OCI-LY1 (cell line): ENCODE results near the gene DPM2.

Source experiments
- CTCF ChIP-seq: fragments of 200-600 bp; sonication (generic), shearing (Covaris generic); IDR thresholded peaks from 2 replicates; pipeline ENCODE4 v1.5.1; 2017; ENCODE audit warnings: mild to moderate bottlenecking, antibody characterized with exemption, low read length, moderate library complexity, mixed read lengths
- EZH2 ChIP-seq: fragments of 200-600 bp; sonication (generic), shearing (Covaris generic); IDR thresholded peaks from 2 replicates; pipeline ENCODE4 v1.8.0; 2017; ENCODE audit warnings: borderline replicate concordance, mixed run types, mild to moderate bottlenecking, antibody characterized with exemption, low read length, moderate library complexity, mixed read lengths

- no peak for TF ChIP-seq CTCF
- TF ChIP-seq EZH2, result no peak
Measured at GRCh38 chr9:127923771-127924170, 13.9 kb downstream of the DPM2 start.
